Suppressor macrophage treated with lipopolysaccharide for 4 hours (primary cell): ENCODE data around the gene CSNK1A1.
"Not testable (repeated sequence)": the region's sequence is repeated elsewhere in the genome, so short reads cannot be mapped to it uniquely, and the experiment has no call there.

ENCODE experiments used
- DNase-seq: peaks from one replicate; pipeline ENCODE4 v3.0.0-alpha.2; 2020

The CSNK1A1 gene

DNA sequence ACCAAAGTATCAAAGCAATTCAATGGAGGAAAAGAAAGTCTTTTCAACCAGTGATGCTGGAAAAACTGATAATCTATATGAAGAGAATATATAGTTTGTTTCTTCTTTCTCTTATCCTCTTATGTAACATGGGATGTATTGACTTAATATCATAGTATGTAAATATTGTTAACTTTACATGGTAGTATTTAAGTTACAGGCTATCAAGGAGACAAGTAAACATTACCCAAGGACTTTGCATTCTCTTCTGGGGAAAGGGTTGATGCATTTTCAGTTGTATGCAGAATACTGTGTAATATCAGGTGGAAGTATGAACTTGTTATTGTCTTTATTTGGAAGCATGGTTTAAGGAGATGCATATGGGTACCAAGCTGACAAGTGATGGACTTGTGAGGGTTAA lies 20.9 kb upstream of the CSNK1A1 start:
- no peak for DNase-seq

DNA sequence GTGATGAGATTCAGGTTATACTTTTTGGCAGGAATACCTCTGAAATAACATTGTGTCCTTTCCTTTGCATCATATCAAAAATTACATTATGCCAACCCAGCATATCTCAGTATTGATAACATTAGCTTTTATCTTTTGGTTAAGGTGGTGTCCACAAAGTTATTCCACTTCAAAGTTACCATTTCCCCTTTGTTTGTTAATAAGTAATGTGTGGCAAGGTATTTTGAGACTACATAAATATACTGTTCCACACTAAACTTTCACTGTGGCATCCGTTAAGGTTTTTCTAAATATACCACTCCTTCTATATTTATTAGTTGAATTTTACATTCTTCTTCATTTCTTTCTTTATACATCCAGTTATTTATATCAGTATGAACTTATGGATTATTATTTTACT lies 16.0 kb upstream of the CSNK1A1 start:
- DNase-seq = no peak

DNA sequence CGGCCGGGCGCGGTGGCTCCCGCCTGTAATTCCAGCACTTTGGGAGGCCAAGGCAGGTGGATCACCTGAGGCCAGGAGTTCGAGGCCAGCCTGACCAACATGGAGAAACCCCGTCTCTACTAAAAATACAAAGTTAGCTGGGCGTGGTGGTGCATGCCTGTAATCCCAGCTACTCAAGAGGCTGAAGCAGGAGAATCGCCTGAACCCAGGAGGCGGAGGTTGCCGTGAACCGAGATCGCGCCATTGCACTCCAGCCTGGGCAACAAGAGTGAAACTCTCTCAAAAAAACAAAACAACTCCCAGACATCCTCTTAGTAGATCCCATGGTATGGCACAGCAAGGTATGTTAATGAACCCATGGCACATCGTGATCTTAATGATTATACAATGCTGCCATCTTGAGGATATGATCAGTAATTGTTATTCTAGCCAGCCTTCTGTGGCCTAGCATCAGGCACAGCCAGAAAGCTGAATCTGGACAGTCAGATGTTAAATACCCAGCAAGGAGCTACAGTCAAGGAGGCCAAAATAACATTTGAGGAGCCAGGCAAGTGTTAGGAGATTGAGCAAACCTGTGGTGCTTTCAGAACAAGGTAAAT lies 13.4 kb upstream of the CSNK1A1 start:
- peak; percentile 84 for DNase-seq

DNA sequence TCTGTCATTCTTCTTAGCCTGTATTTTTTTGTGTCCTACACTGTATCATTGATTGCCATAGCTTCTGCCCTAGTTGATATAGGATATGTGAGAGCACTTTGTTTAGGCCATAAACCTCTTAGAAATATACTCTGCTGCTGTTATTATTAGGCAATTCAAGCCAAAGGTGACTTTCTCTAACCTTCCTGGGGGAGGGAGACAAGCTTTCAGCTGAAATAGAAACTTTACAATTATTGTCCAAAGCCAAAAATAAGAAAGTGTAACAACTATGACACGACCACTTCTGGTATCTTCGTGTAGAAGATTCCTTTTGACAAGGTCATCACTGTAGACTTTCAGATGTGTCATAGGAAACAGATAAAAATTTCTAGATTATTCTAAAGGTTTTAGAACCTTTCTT lies 12.2 kb upstream of the CSNK1A1 start:
- DNase-seq = no peak

DNA sequence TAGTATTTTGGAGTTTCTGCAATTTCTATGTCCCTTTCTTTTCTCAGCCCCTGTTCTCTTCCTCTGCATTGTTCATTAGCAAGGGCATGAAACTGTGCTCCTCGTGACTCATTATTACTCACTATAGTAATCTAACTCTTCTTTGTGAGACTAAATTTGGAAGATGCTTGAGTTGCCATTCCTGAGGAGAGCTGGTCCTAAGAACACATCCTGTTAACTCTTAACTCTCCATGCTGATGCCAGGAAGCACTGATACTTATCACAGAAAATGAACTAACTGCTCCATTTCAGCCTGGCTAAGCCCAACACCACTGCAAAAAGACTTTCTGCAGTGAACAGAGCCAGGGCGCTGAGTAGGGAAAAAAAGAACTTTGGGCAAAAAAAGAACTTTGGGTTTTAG lies 10.6 kb upstream of the CSNK1A1 start:
- peak; percentile 82 for DNase-seq

DNA sequence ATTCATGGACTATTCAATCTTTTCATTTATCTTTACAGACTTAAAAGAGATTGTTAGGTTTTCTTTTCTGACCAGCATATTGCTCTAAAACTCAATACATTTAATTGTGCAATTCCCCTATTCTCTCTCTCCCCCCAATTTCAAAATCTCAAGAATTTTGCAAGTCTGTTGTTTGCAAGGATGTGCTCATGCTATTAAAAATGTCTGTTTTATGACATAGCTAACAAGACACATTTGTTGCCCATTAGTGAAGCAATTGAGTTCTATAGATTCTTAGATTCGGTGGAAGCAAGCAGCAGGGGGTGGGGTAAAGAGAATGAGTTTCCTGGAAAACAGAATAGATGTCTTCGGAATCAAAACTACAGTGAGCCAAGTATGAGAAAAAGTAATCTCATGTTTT lies 8.5 kb upstream of the CSNK1A1 start:
- peak; percentile 57 for DNase-seq

DNA sequence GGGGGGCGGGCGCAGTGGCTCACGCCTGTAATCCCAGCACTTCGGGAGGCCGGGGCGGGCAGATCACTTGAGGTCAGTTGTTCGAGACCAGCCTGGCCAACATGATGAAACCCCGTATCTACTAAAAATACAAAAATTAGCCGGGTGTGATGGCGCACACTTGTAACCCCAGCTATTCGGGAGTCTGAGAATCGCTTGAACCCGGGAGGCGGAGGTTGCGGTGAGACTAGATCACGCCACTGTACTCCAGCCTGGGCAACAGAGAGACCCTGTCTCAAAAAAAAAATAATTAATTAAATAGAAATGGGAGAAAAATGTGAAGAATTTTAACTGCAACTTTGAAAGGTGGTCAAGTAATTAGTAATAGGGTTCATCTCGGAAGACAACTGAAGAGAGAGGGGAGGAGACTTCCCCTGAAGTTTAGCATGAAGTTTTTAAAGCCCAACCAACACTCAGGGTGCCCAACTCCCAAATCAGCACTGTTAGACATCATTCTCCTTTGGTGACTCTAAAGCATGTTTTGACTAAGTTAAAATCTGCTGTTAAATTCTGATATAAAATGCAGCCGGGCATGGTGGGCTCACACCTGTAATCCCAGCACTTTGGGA lies 1.4 kb upstream of the CSNK1A1 start:
- no peak for DNase-seq

DNA sequence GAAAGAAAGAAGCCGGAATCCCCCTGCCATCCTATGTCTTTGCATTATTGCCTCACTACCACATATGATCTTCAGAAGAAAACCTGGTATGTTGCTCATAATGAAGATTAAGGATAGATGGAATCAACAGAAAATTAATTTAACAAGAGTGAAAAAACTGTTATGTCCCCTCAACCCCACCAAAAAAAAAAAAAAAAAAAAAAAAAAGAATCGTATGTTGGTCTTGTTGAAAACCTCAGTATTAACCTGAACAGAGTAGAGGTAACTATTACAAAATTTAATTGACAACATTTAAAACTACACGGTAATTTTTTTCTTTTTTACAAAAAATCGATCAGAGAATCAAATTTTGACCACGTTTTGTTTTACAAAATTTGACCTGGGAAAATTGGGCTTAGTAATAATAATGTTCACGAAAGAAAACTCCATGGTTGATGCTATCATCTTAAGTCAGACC lies 827 bp upstream of the CSNK1A1 start:
- no peak for DNase-seq

DNA sequence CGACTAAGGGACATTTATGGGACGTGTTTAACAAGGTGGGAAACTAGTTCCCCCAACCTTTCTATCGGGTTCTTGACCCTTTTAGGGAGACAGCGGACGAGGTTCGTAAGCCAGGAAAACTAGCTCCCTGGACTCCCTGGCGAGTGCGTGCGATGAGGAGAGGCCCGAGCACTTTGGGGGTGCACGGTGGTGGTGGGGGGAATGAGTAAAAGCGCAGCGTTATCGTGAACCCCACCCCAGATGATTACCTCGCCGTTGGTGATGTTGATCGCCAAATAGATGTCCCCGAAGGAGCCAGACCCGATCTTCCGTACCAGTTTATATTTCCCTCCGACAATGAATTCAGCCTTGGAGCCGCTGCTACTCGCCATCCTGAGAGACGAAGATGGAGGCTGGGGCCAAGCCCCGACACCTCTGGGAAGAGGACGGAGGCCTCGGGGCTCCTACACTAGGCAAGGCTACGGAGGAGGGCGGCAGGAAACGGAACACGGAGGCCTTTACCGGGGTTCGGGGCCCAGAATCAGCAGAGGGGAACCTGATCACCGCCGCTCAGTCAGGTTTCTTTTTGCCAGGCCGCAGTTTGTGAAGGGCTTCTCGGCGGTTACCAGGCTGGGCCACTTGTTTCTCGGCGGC lies 529 bp downstream of the CSNK1A1 start:
- no peak for DNase-seq

DNA sequence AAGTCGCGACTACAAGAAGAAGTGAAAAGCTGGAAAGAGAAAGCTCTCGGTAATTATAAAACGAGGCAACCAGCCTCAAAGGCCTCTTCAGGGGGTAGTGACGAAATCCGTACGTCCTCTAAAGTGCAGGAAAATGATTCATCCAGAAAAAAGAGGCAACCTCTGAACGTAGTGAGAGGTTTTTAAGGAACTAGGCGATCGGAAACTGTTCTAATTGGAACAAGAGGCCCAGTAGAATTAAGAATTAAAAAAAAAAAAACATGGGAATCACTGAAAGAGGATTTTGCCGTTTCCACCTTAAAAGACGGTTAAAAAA lies 1.0 kb downstream of the CSNK1A1 start:
- peak; percentile 92 for DNase-seq

DNA sequence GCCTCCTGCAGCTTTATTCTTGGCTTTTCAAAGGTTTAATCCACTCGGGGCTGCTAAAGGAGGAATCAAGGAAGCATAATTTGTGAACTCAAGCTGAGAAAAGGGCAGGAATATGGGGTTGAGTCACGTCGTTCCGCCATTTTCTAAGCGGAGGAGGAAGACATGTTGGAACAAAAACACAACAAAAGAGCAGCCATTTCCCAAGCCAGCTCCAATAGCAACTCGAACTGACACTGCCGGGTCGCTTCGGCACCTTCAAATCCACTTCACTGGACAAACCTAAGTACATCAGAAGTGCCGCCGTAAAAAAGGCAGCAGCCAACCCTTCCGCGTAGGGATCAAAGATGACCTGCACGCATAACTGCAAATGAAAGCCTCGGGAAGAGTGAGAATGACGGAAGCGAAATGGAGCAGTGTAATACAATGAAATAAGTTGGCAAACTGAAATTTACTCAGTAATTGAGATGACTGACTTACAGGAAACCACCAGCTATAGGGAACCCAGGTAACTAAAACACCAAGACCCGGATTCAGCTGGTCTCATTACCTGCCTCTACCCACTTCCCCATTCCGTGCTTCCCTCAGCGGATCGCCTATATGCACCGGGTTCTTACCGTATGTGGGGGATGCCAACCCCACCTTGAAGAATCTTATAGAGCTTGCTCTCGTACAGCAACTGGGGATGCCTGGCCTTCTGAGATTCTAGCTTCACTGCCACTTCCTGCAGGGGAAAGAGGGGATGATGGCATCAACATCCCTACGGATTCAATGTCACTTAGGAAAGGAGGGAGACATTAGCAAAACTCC lies 1.6 kb downstream of the CSNK1A1 start:
- DNase-seq = peak; percentile 60

DNA sequence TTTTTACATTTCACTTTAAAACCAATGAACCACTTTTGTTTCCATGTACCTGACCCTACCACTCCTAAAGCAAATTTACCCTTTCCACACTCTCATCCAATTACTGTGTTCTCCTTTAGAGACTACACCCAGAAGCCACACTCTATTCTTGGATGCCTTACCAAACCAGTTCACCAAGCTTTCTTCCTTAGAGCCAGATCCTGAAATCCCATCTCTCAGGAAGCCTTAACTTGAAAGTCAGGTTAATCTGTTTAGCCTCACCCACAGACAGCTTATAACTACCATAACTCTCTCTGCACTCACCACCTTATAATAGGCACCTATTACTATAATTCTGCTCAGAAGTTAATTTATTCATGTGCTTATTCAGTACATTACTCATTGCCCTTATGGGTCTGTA lies 4.3 kb downstream of the CSNK1A1 start:
- no peak for DNase-seq

DNA sequence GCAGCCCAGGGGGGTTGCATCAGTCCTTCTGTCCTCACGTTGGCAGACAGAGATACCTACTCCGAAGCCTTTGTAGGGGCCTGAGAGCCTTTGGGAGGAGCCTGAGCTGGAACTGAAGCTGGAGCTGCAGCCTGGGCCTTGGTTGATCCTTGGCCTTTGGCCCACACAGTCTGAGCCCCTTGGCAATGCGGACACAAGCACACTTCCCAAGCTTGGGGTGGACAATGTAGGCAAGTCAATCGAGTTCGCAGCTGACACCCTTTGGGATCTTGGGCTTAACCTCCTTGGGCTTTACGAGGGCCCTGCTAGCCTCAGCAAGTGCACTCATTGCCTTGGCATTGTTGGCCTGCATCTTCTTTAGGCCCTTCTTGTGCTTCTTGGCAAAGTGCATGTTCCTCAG lies 5.9 kb downstream of the CSNK1A1 start:
- DNase-seq = no peak

DNA sequence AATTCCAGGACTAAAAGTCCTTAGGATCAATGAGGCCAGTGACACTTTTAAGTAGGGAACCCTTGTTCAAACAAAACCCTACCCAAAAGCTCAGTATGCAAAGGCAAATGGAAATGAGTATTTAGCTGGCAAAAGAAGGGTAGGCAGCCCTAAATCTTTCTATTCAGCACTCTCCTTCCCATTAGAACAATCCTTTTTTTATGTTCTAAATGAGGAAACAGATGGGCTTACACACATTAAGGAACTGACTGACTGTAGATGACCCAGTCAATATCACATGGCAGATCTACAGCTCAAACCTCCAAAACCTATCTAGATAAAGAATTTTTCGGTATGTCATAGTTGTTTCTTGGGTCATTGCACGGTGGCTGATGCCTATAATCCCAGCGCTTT lies 7.2 kb downstream of the CSNK1A1 start:
- DNase-seq = peak; percentile 75

DNA sequence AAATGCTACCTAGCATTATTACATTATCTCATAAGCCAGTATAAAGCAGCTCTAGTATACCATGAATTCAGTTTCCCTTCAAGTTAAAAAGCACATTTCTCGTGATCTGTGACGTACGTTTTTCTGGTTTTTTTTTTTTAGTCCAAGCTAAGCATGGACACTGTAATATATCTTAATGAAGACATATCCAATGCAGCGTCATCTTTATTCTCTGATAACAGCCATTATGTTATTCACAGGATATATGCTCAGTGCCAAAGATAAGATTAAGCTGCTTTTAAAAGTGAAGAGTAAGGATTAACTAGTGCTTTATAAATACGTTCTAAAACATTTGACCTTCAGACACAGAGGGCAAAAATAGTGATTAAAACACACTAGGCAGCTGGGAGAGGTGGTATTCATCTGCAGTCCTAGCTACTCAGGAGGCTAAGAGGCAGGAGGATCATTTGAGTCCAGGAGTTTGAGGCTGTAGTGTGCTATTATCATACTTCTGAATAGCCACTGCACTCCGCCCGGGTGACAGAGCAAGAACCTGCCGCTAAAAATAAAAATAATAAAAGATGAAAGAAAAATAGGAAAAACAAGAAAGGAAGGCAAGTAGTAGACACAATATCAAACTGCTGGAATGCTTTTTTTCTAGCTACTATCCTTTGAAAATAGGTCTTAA lies 7.7 kb downstream of the CSNK1A1 start:
- no peak for DNase-seq

DNA sequence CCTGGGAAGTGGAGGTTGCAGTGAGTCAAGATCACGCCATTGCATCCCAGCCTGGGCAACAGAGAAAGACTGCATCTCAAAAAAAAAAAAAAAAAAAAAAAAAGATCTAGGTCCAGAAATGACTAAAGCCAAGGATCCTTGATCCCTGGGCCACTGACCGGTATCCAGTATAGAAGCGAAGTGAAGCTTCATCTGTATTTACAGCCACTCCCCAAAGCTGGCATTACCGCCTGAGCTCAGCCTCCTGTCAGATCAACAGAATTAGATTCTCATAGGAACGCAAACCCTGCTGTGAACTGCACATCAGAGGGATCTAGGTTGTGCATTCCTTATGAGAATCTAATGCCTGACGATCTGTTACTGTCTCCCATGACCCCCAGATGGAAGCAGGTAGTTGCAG lies 9.3 kb downstream of the CSNK1A1 start:
- DNase-seq = no peak

DNA sequence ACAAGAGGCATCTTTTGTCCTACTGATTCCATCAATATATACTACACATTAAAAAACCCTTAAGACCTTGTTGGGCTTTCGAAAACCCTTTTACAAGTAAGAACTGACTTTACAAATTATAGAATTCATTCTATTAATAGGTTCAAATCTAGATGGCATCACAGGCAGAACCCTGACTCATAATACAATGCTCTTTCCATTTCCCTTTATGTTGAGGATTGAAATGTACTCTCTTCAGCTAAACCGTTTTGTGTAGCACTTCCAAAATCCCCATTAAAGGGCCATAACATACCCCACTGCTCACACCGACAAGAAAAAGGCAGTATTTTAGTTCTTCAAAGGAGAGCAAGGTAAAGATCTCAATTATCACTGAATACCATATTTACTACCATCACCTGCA lies 11.2 kb downstream of the CSNK1A1 start:
- peak; percentile 28 for DNase-seq

DNA sequence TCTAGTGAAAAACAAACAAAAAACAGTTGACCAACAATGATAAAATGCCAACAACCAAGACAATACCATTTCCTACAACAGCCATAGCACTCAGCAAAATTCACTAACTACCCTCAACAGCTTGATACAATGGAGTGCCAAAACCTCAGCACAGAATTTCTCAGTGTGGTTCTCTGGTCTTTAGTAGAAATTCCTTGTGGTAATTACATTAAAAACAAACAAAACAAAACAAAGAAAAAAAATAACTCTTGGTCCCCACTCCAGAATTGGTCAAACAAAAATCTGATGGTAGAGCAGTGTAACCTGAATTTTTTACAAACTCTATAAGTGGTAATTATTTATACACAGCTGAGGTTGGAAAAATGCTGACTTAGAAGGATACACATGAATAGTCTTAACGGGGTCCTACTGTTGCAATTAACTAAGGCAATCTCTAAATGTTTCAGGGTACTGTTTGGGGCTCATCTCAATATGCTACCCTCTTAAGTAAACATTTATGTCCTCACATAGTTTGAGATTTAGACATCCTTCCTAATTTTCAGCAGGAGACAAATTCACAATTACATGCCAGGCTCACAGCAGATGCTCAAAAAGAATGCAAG lies 13.8 kb downstream of the CSNK1A1 start:
- DNase-seq = no peak

DNA sequence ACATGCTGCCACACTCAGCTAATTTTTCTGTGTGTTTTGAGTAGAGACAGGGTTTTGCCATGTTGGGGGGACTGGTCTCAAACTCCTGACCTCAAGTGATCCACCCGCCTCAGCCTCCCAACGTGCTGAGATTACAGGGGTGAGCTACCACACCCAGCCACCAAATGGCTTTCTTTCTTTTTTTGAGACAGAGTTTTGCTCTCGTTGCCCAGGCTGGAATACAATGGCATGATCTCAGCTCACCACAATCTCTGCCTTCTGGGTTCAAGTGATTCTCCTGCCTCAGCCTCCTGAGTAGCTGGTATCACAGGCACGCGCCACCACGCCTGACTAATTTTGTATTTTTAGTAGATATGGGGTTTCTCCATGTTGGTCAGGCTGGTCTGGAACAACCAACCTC lies 15.5 kb downstream of the CSNK1A1 start:
- DNase-seq = not testable (repeated sequence)

DNA sequence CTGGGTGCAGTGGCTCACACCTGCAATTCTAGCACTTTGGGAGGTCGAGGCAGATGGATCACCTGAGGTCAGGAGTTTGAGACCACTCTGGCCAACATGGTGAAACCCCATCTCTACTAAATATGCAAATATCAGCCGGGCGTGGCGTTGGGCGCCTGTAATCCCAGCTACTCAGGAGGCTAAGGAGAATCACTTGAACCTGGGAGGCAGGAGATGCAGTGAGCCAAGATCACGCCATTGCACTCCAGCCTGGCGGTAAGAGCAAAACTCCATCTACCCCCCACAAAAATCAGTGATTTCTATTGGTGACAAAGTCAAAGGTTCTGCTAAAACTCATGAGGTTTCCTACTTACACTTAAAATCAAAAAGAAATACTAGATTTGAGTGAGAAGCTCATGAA lies 18.8 kb downstream of the CSNK1A1 start:
- no peak for DNase-seq

DNA sequence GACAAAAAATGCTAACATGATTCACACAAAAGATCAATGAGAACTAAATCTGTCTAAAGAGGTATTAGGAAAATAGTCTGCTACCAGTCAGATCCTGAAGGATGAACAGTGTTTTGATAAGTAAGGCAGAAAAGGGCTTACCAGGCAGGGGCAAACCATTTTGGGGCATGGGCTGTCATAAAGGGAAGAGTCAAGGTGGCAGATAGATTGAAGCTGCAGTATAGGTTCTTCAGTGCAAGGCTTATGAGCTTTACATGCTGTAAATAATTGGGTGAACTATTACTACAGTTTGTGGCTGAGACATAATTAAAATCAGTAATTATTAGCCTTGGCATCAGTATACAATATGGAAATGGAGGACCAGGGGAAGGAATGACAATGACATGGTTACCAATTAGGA lies 21.8 kb downstream of the CSNK1A1 start:
- no peak for DNase-seq

DNA sequence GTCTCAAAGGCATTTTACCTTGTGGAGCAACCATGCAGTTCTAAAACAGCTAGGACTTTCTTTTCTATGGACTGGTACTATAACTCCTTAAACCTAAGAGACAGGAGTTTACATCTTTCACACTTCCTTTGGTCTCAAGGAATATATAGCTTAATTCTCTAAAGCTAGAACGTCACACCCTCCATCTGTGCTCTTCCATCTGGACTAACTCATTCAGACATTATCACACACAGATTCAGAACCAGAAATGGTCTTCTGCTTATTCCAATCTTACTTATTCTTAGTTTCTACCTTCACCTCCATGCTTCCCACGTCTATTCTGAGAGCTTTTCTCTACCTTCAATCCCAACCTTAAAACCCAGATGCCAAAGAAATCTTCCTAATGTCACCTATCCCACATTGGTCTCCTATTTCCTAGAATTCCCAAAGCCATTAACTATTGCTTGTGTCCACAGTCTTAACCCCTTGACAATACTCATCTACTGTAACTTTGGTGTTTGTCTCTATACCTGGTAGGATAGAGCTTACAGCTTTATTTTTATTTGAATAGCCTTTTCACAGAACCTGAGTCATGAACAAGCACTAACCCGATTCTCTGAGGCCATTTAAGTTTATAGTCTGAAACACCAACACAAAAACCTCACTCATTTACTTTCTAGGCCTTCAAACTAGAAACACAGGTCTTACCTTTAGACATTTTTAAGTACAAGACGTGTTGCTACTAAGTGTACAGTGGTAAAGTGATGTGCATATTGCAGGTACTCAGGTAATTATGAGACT lies 22.8 kb downstream of the CSNK1A1 start:
- no peak for DNase-seq
